HG02973 (cell line): ENCODE results near the gene ASGR1.
"Not testable (repeated sequence)": the region's sequence is repeated elsewhere in the genome, so short reads cannot be mapped to it uniquely, and the experiment has no call there.

Experiments used
- ATAC-seq: cut with Tn5 transposase; IDR thresholded peaks from one replicate; pipeline ENCODE4 v1.9.1; 2021; ENCODE audit warnings: moderate library complexity; ENCODE audit not compliant: unreplicated experiment

Gene ASGR1

GRCh38 chr17:7167832-7168231, 11.3 kb downstream of the ASGR1 start:
- no peak for ATAC-seq

GRCh38 chr17:7166873-7167272, 12.3 kb downstream of the ASGR1 start:
- no peak for ATAC-seq

GRCh38 chr17:7159571-7159970, 19.6 kb downstream of the ASGR1 start:
- ATAC-seq = not testable (repeated sequence)

- ATAC-seq = not testable (repeated sequence)
These were observed 20.7 kb downstream of the ASGR1 start for GRCh38 chr17:7158424-7158823.

- no peak for ATAC-seq
These were observed 22.7 kb downstream of the ASGR1 start for GRCh38 chr17:7156342-7156940.

- no peak for ATAC-seq
These were observed 31.4 kb downstream of the ASGR1 start for GRCh38 chr17:7147772-7148171.

GRCh38 chr17:7146115-7146514, 33.1 kb downstream of the ASGR1 start:
- ATAC-seq = no peak

- ATAC-seq = no peak
These were observed 35.0 kb downstream of the ASGR1 start for GRCh38 chr17:7144213-7144612.

GRCh38 chr17:7141824-7142223, 37.3 kb downstream of the ASGR1 start:
- no peak for ATAC-seq

GRCh38 chr17:7139400-7139799, 39.8 kb downstream of the ASGR1 start:
- ATAC-seq = no peak

GRCh38 chr17:7138800-7139381, 40.3 kb downstream of the ASGR1 start:
- ATAC-seq = no peak

- no peak for ATAC-seq
These were observed 41.8 kb downstream of the ASGR1 start for GRCh38 chr17:7137171-7137943.

GRCh38 chr17:7136266-7136877, 42.8 kb downstream of the ASGR1 start:
- no peak for ATAC-seq

GRCh38 chr17:7133916-7134315, 45.3 kb downstream of the ASGR1 start:
- ATAC-seq = no peak

GRCh38 chr17:7133424-7133823, 45.7 kb downstream of the ASGR1 start:
- no peak for ATAC-seq

- ATAC-seq = peak; percentile 53
These were observed 46.6 kb downstream of the ASGR1 start for GRCh38 chr17:7132511-7133094.

- no peak for ATAC-seq
These were observed 47.8 kb downstream of the ASGR1 start for GRCh38 chr17:7131423-7131791.

- ATAC-seq = no peak
These were observed 48.3 kb downstream of the ASGR1 start for GRCh38 chr17:7130621-7131422.

GRCh38 chr17:7129311-7129710, 49.9 kb downstream of the ASGR1 start:
- no peak for ATAC-seq

- ATAC-seq = no peak
These were observed 51.0 kb downstream of the ASGR1 start for GRCh38 chr17:7128160-7128559.

GRCh38 chr17:7127501-7127900, 51.7 kb downstream of the ASGR1 start:
- not testable (repeated sequence) for ATAC-seq
